ENCODE data around the gene ATP6V1F. TPM values are rescaled to one million over a fixed set of nuclear protein-coding genes. Genes with fewer than 3 reads are reported as not detected.

The ATP6V1F gene
- total and polyA plus RNA-seq, 2 donors (not counting 1 experiment from before 2014, with no cell fraction given): 124 to 167 TPM

DNA sequence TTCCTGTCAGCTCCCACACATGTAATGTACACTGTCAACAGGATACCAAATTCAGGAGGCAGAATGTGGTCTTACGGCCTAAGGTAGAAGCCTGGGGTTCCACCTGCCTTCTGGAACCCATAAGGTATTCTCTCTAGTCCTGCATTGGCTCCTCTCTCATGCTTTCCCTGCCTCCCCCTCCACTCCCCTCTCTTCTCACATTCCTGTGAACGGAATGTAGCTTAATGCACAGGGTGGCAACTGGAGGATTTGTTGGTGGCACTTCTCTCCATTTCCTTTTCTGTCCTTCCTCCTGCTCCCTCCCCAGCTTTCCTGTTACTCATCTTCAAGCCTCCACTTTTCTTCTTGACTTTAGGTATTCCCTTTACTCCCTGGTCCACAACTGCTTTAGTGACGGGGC is 44.0 kb upstream of the ATP6V1F start:
- H3K36me3 ChIP-seq (ENCODE audit: control insufficient read depth, insufficient read depth, low read length): no peaks in the 10 kb centered on the region

DNA sequence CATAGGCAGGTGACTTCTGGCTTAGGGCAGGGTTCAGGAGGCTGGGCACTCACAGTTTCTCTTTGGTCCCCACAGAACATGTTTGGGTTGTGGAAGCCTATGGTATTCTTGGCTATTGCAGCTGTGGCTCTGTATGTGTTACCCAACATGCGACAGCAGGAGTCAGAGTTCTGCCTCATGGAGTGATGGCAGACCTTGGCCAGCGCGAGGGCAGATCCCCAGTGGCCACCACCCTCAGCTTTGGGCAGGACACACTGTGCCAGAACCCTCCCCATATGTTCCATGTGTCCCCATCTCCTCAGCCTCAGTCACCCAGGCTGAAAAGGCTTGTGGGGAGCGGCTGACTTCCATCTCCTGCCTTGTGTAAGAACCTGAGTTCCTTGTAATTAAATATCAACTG is 40.9 kb upstream of the ATP6V1F start:
- Histone ChIP-seq H3K79me2 (ENCODE audit: control insufficient read depth, insufficient read depth, low read length) (no peaks in the 10 kb centered on the region), H3K27me3 (ENCODE audit: control insufficient read depth, insufficient read depth, low read length) (peaks cover 3% of the 10 kb centered on the region), H3K4me2 (ENCODE audit: extremely low read depth, insufficient read depth, low read length) (no peak overlapping the region), H3K27ac (ENCODE audit: insufficient read depth, low read length) (no peak overlapping the region), H3K4me1 (ENCODE audit: control insufficient read depth, extremely low read depth, insufficient read depth, low read length) (no peaks in the 10 kb centered on the region), H3K4me3 (replicated peaks in 1 of 4; ENCODE audit: control extremely low read depth in 1 of 4, insufficient read depth in 1 of 4, low read depth in 3 of 4, low read length in 4 of 4) (no peak overlapping the region), H3K36me3 (ENCODE audit: control insufficient read depth, insufficient read depth, low read length) (no peaks in the 10 kb centered on the region), H2AFZ (ENCODE audit: low read length) (no peak overlapping the region), H3K9me3 (ENCODE audit: control insufficient read depth, insufficient read depth, low read depth, low read length) (no peaks in the 10 kb centered on the region), H3K9ac (ENCODE audit: insufficient read depth, low read length) (no peak overlapping the region), H4K20me1 (ENCODE audit: control insufficient read depth, extremely low read depth, insufficient read depth, low read length) (no peaks in the 10 kb centered on the region)
- no peak for TF ChIP-seq EZH2 (IDR thresholded peaks at IDR 0.05; ENCODE audit: low read length, missing control alignments)
- TF ChIP-seq, protein P1, sequence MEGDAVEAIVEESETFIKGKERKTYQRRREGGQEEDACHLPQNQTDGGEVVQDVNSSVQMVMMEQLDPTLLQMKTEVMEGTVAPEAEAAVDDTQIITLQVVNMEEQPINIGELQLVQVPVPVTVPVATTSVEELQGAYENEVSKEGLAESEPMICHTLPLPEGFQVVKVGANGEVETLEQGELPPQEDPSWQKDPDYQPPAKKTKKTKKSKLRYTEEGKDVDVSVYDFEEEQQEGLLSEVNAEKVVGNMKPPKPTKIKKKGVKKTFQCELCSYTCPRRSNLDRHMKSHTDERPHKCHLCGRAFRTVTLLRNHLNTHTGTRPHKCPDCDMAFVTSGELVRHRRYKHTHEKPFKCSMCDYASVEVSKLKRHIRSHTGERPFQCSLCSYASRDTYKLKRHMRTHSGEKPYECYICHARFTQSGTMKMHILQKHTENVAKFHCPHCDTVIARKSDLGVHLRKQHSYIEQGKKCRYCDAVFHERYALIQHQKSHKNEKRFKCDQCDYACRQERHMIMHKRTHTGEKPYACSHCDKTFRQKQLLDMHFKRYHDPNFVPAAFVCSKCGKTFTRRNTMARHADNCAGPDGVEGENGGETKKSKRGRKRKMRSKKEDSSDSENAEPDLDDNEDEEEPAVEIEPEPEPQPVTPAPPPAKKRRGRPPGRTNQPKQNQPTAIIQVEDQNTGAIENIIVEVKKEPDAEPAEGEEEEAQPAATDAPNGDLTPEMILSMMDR (conservative IDR thresholded peaks at IDR 0.05 in 1 of 2, IDR thresholded peaks at IDR 0.05 in 1 of 2; ENCODE audit: low read depth in 1 of 2, low read length in 2 of 2): no peak
- DNase-seq (ENCODE audit: low read depth in 2 of 2): no peak

More for the DNA sequence above, 44.0 kb upstream of the ATP6V1F start:
- Histone ChIP-seq H2AFZ (ENCODE audit: low read length) (no peak overlapping the region), H3K9me3 (ENCODE audit: control insufficient read depth, insufficient read depth, low read depth, low read length) (no peaks in the 10 kb centered on the region), H3K79me2 (ENCODE audit: control insufficient read depth, insufficient read depth, low read length) (no peaks in the 10 kb centered on the region), H4K20me1 (ENCODE audit: control insufficient read depth, extremely low read depth, insufficient read depth, low read length) (no peaks in the 10 kb centered on the region), H3K4me1 (ENCODE audit: control insufficient read depth, extremely low read depth, insufficient read depth, low read length) (no peaks in the 10 kb centered on the region), H3K9ac (ENCODE audit: insufficient read depth, low read length) (no peak overlapping the region), H3K27me3 (ENCODE audit: control insufficient read depth, insufficient read depth, low read length) (peaks cover 3% of the 10 kb centered on the region), H3K4me2 (ENCODE audit: extremely low read depth, insufficient read depth, low read length) (no peak overlapping the region), H3K27ac (ENCODE audit: insufficient read depth, low read length) (no peak overlapping the region), H3K4me3 (replicated peaks in 1 of 4; ENCODE audit: control extremely low read depth in 1 of 4, insufficient read depth in 1 of 4, low read depth in 3 of 4, low read length in 4 of 4) (no peak overlapping the region)
- TF ChIP-seq, protein P1 (conservative IDR thresholded peaks at IDR 0.05 in 1 of 2, IDR thresholded peaks at IDR 0.05 in 1 of 2; ENCODE audit: low read depth in 1 of 2, low read length in 2 of 2): no peak
- TF ChIP-seq EZH2 (IDR thresholded peaks at IDR 0.05; ENCODE audit: low read length, missing control alignments): no peak
- no peak for DNase-seq (ENCODE audit: low read depth in 2 of 2)

DNA sequence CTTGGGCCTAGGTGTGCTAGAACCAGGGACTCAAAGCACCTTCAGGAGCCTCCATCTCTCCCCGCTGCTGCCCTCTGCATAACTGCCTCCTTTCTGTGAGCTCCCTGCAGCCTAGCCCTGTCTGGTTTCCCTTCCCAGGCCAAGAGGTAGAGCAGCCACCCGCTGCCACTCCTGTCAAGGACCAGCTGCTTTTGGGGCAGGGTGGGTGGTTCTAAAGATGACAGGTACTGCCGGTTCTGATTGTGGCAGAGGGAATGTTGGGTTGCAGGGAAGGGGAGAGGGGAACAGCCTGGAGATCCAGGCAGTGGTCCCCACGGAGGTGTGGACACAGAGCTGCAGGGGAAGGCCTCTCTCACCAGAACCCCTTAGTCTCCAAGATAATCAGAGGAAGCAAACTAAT is 36.1 kb upstream of the ATP6V1F start:
- Histone ChIP-seq H3K4me3 (replicated peaks in 1 of 4; ENCODE audit: control extremely low read depth in 1 of 4, insufficient read depth in 1 of 4, low read depth in 3 of 4, low read length in 4 of 4) (no peak overlapping the region), H3K9me3 (ENCODE audit: control insufficient read depth, insufficient read depth, low read depth, low read length) (no peaks in the 10 kb centered on the region), H3K27ac (ENCODE audit: insufficient read depth, low read length) (no peak overlapping the region), H3K4me1 (ENCODE audit: control insufficient read depth, extremely low read depth, insufficient read depth, low read length) (peaks cover 21% of the 10 kb centered on the region), H3K9ac (ENCODE audit: insufficient read depth, low read length) (no peak overlapping the region), H3K4me2 (ENCODE audit: extremely low read depth, insufficient read depth, low read length) (no peak overlapping the region), H2AFZ (ENCODE audit: low read length) (no peak overlapping the region), H3K36me3 (ENCODE audit: control insufficient read depth, insufficient read depth, low read length) (no peaks in the 10 kb centered on the region), H4K20me1 (ENCODE audit: control insufficient read depth, extremely low read depth, insufficient read depth, low read length) (no peaks in the 10 kb centered on the region), H3K27me3 (ENCODE audit: control insufficient read depth, insufficient read depth, low read length) (no peaks in the 10 kb centered on the region), H3K79me2 (ENCODE audit: control insufficient read depth, insufficient read depth, low read length) (peaks cover 11% of the 10 kb centered on the region)
- DNase-seq (ENCODE audit: low read depth in 2 of 2): no peak
- TF ChIP-seq, protein P1 (conservative IDR thresholded peaks at IDR 0.05 in 1 of 2, IDR thresholded peaks at IDR 0.05 in 1 of 2; ENCODE audit: low read depth in 1 of 2, low read length in 2 of 2): no peak
- TF ChIP-seq EZH2 (IDR thresholded peaks at IDR 0.05; ENCODE audit: low read length, missing control alignments): no peak
